Stimulated activated naive CD8-positive, alpha-beta T cell treated with anti-CD3 and anti-CD28 coated beads, Interleukin-15, Interleukin-2, amounts not matched to agents 100 ng/mL and 50 ng/mL, for 24 hours (primary cell): ENCODE measurements around the gene BTD.
A peak's percentile ranks its signal among the peaks of the same experiment; 100 is the strongest.

ENCODE experiments used
- H3K27ac Mint-ChIP-seq: one replicate; pipeline ENCODE4 v1.8.0; 2021; ENCODE audit warnings: mild to moderate bottlenecking, mixed read lengths
- H3K27me3 Mint-ChIP-seq: one replicate; pipeline ENCODE4 v1.8.0; 2021; ENCODE audit warnings: mixed read lengths
- H3K36me3 Mint-ChIP-seq: one replicate; pipeline ENCODE4 v1.8.0; 2021; ENCODE audit warnings: low read depth, mixed read lengths
- H3K4me1 Mint-ChIP-seq: one replicate; pipeline ENCODE4 v1.8.0; 2021; ENCODE audit warnings: low read depth, mixed read lengths
- H3K4me3 Mint-ChIP-seq: one replicate; pipeline ENCODE4 v1.8.0; 2021; ENCODE audit warnings: mild to moderate bottlenecking, mixed read lengths
- H3K9me3 Mint-ChIP-seq: one replicate; pipeline ENCODE4 v1.8.0; 2021; ENCODE audit warnings: mixed read lengths

The BTD gene

GRCh38 chr3:15637131-15637951 is 35.8 kb downstream of the BTD start:
- peak overlapping the region; percentile 95 for H3K27ac Mint-ChIP-seq
- H3K4me3 Mint-ChIP-seq: peak overlapping the region; percentile 42
- H3K36me3 Mint-ChIP-seq: peaks cover 9% of the 10 kb centered on the region
- H3K9me3 Mint-ChIP-seq: no peaks in the 10 kb centered on the region
- no peaks in the 10 kb centered on the region for H3K27me3 Mint-ChIP-seq
- peaks cover 73% of the 10 kb centered on the region for H3K4me1 Mint-ChIP-seq

GRCh38 chr3:15638193-15638890 is 36.8 kb downstream of the BTD start:
- peaks cover 65% of the 10 kb centered on the region for H3K4me1 Mint-ChIP-seq
- H3K27ac Mint-ChIP-seq: peak overlapping the region; percentile 95
- H3K36me3 Mint-ChIP-seq: peaks cover 9% of the 10 kb centered on the region
- H3K9me3 Mint-ChIP-seq: no peaks in the 10 kb centered on the region
- peak overlapping the region; percentile 5 for H3K4me3 Mint-ChIP-seq
- H3K27me3 Mint-ChIP-seq: no peaks in the 10 kb centered on the region

DNA sequence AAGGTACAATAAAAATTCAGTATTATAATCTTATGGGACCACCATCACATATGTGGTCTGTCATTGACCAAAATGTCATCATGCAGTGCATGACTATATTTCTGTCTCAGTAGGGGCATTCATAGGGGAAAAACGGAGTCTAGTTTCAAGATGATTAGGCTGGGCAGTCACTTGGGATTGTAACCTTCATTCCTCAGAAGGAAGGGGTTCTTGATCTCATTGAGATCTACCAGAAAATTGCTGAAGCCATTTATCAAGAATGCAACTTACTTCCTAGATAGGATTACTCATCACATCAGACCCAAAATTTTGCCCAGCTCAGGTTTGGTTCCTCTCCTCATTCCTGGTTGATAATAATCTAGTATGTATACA is 37.3 kb downstream of the BTD start:
- H3K27me3 Mint-ChIP-seq: no peaks in the 10 kb centered on the region
- no peak overlapping the region for H3K27ac Mint-ChIP-seq
- peaks cover 59% of the 10 kb centered on the region for H3K4me1 Mint-ChIP-seq
- H3K9me3 Mint-ChIP-seq: no peaks in the 10 kb centered on the region
- H3K36me3 Mint-ChIP-seq: peaks cover 9% of the 10 kb centered on the region
- H3K4me3 Mint-ChIP-seq: peak overlapping the region; percentile 3

DNA sequence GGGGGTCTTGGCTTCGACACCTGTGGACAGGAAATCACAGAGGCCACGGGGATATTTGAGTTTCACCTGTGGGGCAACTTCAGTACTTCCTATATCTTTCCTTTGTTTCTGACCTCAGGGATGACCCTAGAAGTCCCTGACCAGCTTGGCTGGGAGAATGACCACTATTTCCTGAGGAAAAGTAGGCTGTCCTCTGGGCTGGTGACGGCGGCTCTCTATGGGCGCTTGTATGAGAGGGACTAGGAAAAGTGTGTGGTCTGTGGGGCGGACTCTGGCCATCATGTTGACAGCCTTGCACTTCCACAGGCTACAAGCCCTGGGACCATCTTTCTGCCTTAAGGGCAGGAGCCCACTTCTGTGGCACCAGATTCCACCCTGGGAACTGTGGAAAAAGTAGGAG is 43.7 kb downstream of the BTD start:
- H3K36me3 Mint-ChIP-seq: peaks cover 14% of the 10 kb centered on the region
- peaks cover 53% of the 10 kb centered on the region for H3K4me1 Mint-ChIP-seq
- H3K9me3 Mint-ChIP-seq: peaks cover 5% of the 10 kb centered on the region
- no peak overlapping the region for H3K27ac Mint-ChIP-seq
- no peak overlapping the region for H3K4me3 Mint-ChIP-seq
- H3K27me3 Mint-ChIP-seq: peaks cover 7% of the 10 kb centered on the region

- H3K27ac Mint-ChIP-seq: no peak overlapping the region
- H3K4me1 Mint-ChIP-seq: peaks cover 56% of the 10 kb centered on the region
- no peak overlapping the region for H3K4me3 Mint-ChIP-seq
- H3K27me3 Mint-ChIP-seq: peaks cover 11% of the 10 kb centered on the region
- H3K9me3 Mint-ChIP-seq: peaks cover 5% of the 10 kb centered on the region
- peaks cover 14% of the 10 kb centered on the region for H3K36me3 Mint-ChIP-seq
Observed at GRCh38 chr3:15645740-15646501, 44.4 kb downstream of the BTD start.

DNA sequence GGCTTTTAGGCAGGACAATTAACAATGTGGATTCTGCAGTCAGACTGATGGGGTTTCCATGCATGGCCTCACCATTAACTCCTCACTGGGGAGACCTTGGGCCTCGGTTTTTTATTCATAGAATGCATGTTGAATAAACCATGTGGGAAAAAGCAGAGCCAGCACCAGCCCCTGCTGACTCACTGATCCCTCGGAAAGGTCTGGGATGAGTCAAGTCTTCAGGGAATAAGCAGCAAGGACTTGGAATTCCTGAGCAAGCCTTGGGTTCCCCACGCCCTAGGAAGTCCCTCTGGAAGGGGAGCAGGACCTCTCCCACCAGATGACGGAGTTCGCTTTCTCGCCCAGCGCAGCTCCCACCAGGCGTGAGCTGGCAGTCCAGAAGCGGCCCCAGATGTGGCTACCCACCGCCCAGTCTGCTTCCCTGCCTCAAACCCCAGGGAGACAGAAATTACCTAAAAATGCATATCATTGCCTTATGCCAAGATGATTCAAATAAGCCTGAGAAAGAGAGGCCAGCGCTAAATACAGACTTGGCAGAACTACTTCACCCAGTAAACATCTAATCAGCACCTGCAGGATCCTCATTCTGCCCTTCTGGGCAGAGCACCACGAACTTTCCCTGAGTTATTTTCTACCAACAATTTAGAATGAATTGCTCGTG is 45.4 kb downstream of the BTD start:
- H3K36me3 Mint-ChIP-seq: peaks cover 7% of the 10 kb centered on the region
- H3K4me3 Mint-ChIP-seq: peak overlapping the region; percentile 68
- peaks cover 5% of the 10 kb centered on the region for H3K9me3 Mint-ChIP-seq
- H3K27me3 Mint-ChIP-seq: peaks cover 20% of the 10 kb centered on the region
- peak overlapping the region; percentile 89 for H3K27ac Mint-ChIP-seq
- H3K4me1 Mint-ChIP-seq: peaks cover 51% of the 10 kb centered on the region

DNA sequence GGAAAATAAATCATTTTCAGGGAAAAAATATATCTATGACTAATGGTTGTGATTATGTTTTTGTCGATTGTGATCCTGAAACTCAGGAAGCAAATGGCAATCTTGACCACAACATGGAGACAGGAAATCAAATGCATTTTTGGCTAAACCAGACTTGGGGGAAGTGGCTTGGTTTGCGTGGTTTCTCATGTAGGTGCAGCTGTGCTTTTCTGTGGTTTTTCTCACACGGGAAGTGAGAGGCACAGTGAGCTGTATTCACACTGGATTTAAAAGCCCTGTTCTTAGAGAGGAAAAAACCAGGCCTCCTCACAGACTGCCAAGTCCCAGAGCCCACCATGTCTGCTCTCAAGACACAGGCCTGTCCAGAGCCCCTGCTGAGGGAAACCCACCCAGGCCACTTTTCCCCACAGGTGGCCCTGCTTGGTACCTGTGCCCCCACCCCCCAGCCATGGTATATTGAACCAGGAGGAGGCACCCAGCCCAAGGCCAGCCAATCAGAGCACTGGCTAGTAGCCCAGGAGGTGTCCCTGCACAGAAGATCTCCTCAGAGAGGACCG is 46.1 kb downstream of the BTD start:
- Mint-ChIP-seq H3K27me3 (peaks cover 23% of the 10 kb centered on the region), H3K9me3 (peaks cover 5% of the 10 kb centered on the region), H3K27ac (peak overlapping the region; percentile 89), H3K4me3 (peak overlapping the region; percentile 68), H3K4me1 (peaks cover 51% of the 10 kb centered on the region), H3K36me3 (peaks cover 5% of the 10 kb centered on the region)

DNA sequence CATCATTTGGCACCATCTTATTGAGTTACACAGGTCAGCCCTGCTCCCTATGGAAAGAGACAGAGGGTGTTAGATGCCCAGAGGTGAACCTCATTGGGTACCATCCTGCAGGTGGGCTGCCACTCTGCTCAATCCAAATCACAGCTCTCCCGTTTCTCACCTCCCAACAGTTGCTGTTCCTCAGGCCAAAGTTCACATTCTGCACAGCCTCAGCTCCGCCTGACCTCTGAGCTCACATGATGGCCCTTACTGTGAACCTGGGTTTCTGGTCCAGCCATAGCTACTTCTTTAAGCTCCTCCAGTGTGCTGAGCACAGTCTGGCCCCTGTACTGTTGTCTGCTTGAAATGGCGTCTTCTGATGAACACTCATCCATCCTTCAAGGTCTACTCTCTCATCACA is 47.8 kb downstream of the BTD start:
- H3K36me3 Mint-ChIP-seq: peaks cover 2% of the 10 kb centered on the region
- peaks cover 51% of the 10 kb centered on the region for H3K4me1 Mint-ChIP-seq
- H3K27ac Mint-ChIP-seq: no peak overlapping the region
- peaks cover 5% of the 10 kb centered on the region for H3K9me3 Mint-ChIP-seq
- H3K27me3 Mint-ChIP-seq: peaks cover 25% of the 10 kb centered on the region
- H3K4me3 Mint-ChIP-seq: no peak overlapping the region

DNA sequence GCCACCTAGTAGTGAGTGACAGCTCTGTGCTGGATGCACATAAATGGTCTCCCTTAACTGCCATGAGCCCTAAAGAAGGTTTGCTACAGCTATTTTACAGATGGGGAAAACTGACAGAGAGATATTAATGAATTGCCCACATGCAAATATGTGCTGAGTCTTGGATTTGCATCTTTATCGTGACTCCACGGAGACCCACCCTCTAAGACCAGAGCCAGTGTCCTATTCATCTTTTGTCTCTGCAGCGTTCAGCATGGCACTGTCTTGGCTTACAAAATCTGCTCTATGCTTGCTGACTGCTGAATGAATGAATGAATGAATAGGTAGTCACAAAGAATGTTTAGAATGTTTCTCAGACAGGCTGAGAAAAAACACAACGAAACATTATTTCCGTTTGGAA is 48.3 kb downstream of the BTD start:
- peaks cover 51% of the 10 kb centered on the region for H3K4me1 Mint-ChIP-seq
- H3K27me3 Mint-ChIP-seq: peaks cover 25% of the 10 kb centered on the region
- peaks cover 5% of the 10 kb centered on the region for H3K9me3 Mint-ChIP-seq
- no peak overlapping the region for H3K27ac Mint-ChIP-seq
- H3K4me3 Mint-ChIP-seq: no peak overlapping the region
- H3K36me3 Mint-ChIP-seq: peaks cover under 1% of the 10 kb centered on the region

DNA sequence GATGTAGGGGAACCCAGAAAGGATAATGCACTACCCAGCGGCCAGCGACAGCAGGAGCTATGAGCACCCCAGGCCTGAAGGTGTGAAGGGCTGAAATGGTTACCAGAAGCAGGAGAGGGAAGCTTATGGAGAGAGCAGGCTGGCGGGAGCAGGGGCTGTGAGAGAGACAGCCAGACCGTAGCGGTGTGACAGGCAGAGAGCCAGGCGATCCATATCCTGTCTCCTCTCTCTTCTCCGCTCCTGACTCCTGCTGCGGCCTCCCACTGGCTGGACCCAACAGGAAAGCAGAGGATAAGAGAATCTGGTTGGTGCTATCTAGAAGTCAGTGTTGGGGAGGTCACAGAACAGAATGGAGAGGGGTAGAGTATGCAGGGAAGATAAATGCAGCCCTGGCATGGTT is 49.9 kb downstream of the BTD start:
- peaks cover 40% of the 10 kb centered on the region for H3K4me1 Mint-ChIP-seq
- no peak overlapping the region for H3K4me3 Mint-ChIP-seq
- H3K27me3 Mint-ChIP-seq: peaks cover 25% of the 10 kb centered on the region
- peaks cover 9% of the 10 kb centered on the region for H3K36me3 Mint-ChIP-seq
- no peak overlapping the region for H3K27ac Mint-ChIP-seq
- peaks cover 15% of the 10 kb centered on the region for H3K9me3 Mint-ChIP-seq

GRCh38 chr3:15653321-15653720 is 51.8 kb downstream of the BTD start:
- H3K4me3 Mint-ChIP-seq: no peak overlapping the region
- H3K36me3 Mint-ChIP-seq: peaks cover 9% of the 10 kb centered on the region
- H3K27ac Mint-ChIP-seq: no peak overlapping the region
- peaks cover 22% of the 10 kb centered on the region for H3K9me3 Mint-ChIP-seq
- H3K4me1 Mint-ChIP-seq: peaks cover 20% of the 10 kb centered on the region
- peaks cover 25% of the 10 kb centered on the region for H3K27me3 Mint-ChIP-seq

DNA sequence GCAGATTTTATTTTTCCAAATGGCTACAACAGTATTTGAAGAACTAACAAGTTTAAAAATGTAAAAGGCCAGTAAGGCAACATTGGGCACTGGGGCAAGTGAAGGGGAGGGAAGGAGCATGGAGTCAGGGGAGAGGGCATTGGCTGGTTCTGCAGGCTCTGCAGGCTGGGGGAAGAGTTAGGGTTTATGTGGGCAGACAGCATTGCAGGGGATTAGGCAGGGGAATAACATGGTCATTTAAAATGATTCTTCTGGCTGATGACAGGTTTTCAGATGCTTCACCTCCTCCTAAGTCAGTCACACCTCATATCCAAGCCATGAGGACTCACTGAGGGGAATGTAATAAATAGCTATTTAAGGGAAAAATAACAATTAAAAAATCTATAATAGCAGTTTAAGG is 52.6 kb downstream of the BTD start:
- no peak overlapping the region for H3K27ac Mint-ChIP-seq
- peaks cover 22% of the 10 kb centered on the region for H3K9me3 Mint-ChIP-seq
- peaks cover 15% of the 10 kb centered on the region for H3K36me3 Mint-ChIP-seq
- H3K4me1 Mint-ChIP-seq: peaks cover 12% of the 10 kb centered on the region
- no peak overlapping the region for H3K4me3 Mint-ChIP-seq
- peaks cover 25% of the 10 kb centered on the region for H3K27me3 Mint-ChIP-seq

DNA sequence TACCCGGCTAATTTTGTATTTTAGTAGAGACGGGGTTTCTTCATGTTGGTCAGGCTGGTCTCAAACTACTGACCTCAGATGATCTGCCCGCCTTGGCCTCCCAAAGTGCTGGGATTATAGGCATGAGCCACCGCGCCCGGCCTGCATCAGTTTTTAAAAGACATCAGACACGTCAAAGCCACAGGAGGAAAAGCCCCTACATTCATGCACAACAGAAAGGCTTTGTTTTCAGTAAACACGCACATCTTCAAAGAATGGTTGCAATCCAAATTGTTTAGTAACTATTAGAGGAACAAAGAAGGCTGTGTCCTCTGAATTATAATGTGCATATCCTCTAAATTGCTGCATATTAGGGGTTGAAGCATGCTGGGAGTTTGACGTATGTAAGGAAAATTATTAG is 53.3 kb downstream of the BTD start:
- peaks cover 19% of the 10 kb centered on the region for H3K27me3 Mint-ChIP-seq
- peaks cover 15% of the 10 kb centered on the region for H3K36me3 Mint-ChIP-seq
- peaks cover 11% of the 10 kb centered on the region for H3K4me1 Mint-ChIP-seq
- H3K9me3 Mint-ChIP-seq: peaks cover 17% of the 10 kb centered on the region
- no peak overlapping the region for H3K27ac Mint-ChIP-seq
- H3K4me3 Mint-ChIP-seq: no peak overlapping the region

DNA sequence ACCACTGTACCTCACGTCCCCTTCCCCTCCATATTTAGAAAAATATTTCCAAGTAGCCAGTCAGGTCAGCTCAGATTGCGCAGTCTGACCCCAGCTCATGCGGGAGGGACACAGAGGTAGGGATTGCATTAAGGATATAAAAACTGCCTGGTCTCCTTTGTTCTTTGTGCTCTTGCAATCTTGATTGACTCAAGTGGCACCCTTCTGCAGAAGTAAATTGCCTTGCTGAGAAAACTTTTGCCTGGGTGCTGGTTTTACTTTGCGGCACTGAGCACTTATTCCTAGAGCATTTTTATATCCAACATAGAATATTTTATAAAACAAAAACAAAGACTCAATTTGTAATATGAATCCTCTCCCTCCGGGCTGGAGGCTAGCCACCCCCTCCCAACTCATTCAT is 54.8 kb downstream of the BTD start:
- Mint-ChIP-seq H3K9me3 (peaks cover 20% of the 10 kb centered on the region), H3K4me3 (no peak overlapping the region), H3K4me1 (peaks cover 12% of the 10 kb centered on the region), H3K27ac (no peak overlapping the region), H3K36me3 (peaks cover 17% of the 10 kb centered on the region), H3K27me3 (peaks cover 12% of the 10 kb centered on the region)
